AG08395 (cell line): ENCODE measurements around the gene ALB.

Experiments
- DNase-seq: peaks from one replicate; pipeline ENCODE4 v3.0.0; 2012; ENCODE audit warnings: mixed read lengths, low spot score

ALB gene

DNA sequence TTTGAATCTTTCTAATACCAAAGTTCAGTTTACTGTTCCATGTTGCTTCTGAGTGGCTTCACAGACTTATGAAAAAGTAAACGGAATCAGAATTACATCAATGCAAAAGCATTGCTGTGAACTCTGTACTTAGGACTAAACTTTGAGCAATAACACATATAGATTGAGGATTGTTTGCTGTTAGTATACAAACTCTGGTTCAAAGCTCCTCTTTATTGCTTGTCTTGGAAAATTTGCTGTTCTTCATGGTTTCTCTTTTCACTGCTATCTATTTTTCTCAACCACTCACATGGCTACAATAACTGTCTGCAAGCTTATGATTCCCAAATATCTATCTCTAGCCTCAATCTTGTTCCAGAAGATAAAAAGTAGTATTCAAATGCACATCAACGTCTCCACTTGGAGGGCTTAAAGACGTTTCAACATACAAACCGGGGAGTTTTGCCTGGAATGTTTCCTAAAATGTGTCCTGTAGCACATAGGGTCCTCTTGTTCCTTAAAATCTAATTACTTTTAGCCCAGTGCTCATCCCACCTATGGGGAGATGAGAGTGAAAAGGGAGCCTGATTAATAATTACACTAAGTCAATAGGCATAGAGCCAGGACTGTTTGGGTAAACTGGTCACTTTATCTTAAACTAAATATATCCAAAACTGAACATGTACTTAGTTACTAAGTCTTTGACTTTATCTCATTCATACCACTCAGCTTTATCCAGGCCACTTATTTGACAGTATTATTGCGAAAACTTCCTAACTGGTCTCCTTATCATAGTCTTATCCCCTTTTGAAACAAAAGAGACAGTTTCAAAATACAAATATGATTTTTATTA, 28.3 kb downstream of the ALB start:
- DNase-seq = no peak

GRCh38 chr4:73433140-73433539, 29.1 kb downstream of the ALB start:
- DNase-seq = no peak

GRCh38 chr4:73434311-73434710, 30.2 kb downstream of the ALB start:
- peak; percentile 40 for DNase-seq

- no peak for DNase-seq
These were observed 31.9 kb downstream of the ALB start, which contains the start of gene AFP for GRCh38 chr4:73435984-73436383. TSS of gene AFP (plus strand) at chr4:73436221. CDS start at chr4:73436263, 42 bp downstream.

GRCh38 chr4:73436674-73437557, 32.8 kb downstream of the ALB start:
- no peak for DNase-seq

- no peak for DNase-seq
These were observed 33.5 kb downstream of the ALB start for GRCh38 chr4:73437558-73437956.

GRCh38 chr4:73438048-73438447, 34.0 kb downstream of the ALB start:
- DNase-seq = no peak

- DNase-seq = no peak
These were observed 34.6 kb downstream of the ALB start for GRCh38 chr4:73438582-73439215.

DNA sequence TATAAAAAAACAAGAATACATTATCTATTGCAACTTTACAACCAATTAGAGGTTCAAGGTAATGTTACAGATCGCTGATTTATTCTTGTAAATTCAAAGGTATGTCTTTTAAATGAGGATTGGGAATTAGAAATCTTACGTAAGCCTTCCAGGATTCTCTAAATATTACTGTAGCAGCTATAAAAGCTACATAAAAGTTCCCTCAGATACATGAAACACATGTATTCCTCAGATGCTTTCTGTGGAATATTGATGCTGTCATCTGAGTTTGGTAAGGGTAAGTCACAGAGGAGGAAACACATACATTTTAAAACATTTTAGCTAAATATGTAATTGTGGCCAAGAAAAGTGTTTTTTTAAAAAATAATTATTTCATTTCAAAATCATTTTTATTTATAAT, 35.4 kb downstream of the ALB start:
- DNase-seq = no peak

- DNase-seq = no peak
These were observed 35.9 kb downstream of the ALB start for GRCh38 chr4:73439991-73440390.

- no peak for DNase-seq
These were observed 36.6 kb downstream of the ALB start for GRCh38 chr4:73440653-73441052.

DNA sequence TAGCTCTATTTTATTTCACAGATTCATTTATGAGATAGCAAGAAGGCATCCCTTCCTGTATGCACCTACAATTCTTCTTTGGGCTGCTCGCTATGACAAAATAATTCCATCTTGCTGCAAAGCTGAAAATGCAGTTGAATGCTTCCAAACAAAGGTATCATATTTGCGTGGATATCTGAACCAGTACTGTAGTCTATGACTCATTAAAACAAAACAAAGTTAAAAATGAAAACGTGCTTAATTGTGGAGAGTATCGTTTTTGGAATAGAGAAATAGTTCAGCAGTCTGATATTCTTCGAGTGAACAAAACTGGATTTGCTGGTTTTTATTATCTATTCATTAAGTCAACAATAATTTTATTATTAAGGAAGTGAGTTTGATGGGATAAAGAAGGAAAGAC, 38.2 kb downstream of the ALB start:
- no peak for DNase-seq

- DNase-seq = no peak
These were observed 39.1 kb downstream of the ALB start for GRCh38 chr4:73443224-73443623.

DNA sequence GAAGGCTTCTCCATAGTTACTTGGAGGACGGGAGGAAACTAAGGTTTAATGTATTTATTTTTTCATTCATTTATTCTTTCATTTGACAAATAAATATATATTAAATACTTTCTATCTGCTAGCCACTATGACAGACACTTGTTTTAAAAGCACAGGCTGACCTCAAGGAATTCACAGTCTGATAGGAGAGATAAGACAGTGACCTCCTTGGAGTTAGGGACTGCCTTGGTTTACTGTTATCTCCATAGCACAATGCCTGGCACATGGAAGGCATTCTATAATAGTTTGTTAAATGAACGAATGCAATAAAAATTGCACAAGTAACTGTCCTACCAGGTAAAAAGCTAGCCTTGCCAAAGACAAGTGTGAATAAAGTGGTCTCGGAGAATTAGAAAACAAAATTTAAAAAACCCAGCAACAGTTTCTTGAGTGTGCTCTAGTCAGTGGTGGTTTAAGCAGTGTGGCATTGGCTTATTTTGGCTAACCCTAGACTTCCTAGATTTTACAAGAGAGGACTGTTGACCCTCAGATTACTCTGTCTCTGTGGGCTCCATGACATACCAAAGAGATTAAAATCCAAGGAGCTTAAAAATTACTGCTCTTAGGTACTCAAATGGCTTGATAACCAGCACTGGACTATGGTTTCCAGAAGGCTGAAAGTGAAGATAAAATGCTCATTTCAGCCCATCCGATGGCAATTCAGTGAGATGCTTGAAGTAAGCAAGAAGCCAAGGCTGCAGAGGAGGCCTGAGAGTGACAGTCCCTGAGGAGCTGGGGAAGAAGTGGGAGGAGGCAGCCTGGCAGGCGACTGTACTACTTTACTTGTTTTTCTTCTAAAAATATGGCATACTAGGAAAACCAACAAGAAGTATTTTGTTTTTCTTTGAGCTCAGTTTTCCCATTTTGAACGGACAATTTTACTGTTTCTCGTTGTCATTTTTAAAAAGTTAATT, 41.6 kb downstream of the ALB start:
- no peak for DNase-seq

- peak; percentile 24 for DNase-seq
These were observed 42.4 kb downstream of the ALB start for GRCh38 chr4:73446336-73446938.

- DNase-seq = no peak
These were observed 43.6 kb downstream of the ALB start for GRCh38 chr4:73447671-73448070.

DNA sequence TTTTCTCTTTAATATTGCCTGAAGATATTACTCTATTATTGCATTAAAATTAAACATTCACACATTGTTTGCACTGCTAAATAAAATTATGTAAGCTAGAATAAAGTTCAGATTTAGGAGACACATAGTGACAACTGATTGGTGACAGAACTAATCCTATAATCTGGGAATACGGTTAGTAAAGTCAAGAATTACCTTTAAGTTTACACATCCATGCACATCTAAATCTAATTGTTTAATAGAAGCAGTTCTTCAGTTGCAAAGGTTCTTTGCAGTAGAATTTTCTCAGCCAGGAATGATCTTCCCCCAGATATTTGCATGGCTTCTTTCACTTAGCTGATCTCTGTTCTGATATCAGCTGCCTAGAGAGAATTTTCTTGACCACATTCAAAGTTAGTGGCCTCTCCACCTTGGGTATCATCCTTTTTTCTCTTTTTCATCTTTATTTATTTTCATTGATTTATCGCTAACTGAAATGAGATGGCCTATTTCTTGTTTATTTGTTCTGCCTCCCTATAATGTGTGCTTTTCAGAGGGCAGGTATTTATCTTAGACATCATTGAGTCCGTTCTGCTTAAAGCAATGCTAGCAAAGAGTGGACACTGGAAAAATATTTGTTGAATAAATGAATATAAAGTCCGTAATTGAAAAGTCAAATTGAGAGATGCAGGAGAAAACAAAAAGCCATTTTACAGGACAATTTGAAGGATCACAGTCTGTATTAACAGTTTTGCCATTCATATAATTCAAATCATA, 44.5 kb downstream of the ALB start:
- DNase-seq = no peak

- DNase-seq = peak; percentile 82
These were observed 46.4 kb downstream of the ALB start for GRCh38 chr4:73450398-73451004.

- DNase-seq = no peak
These were observed 47.3 kb downstream of the ALB start for GRCh38 chr4:73451404-73451803.
